Measurements from ENCODE around the gene WBP11.

- TF ChIP-seq CTCF (IDR thresholded peaks at IDR 0.05) = no peak
- TF ChIP-seq ZFX (IDR thresholded peaks at IDR 0.05; ENCODE audit: borderline replicate concordance) = no peak
Observed at GRCh38 chr12:14774906-14775635, 28.2 kb downstream of the WBP11 start.

Data from 22Rv1 (cell line).